Measurements from ENCODE around the gene TAPT1. TPM values are rescaled to one million over a fixed set of nuclear protein-coding genes. Genes with fewer than 3 reads are reported as not detected.

TAPT1 gene
- total and polyA plus RNA-seq, 2 experiments from 2014 or later: 3.6 to 9.9 TPM

- TF ChIP-seq, protein P1, sequence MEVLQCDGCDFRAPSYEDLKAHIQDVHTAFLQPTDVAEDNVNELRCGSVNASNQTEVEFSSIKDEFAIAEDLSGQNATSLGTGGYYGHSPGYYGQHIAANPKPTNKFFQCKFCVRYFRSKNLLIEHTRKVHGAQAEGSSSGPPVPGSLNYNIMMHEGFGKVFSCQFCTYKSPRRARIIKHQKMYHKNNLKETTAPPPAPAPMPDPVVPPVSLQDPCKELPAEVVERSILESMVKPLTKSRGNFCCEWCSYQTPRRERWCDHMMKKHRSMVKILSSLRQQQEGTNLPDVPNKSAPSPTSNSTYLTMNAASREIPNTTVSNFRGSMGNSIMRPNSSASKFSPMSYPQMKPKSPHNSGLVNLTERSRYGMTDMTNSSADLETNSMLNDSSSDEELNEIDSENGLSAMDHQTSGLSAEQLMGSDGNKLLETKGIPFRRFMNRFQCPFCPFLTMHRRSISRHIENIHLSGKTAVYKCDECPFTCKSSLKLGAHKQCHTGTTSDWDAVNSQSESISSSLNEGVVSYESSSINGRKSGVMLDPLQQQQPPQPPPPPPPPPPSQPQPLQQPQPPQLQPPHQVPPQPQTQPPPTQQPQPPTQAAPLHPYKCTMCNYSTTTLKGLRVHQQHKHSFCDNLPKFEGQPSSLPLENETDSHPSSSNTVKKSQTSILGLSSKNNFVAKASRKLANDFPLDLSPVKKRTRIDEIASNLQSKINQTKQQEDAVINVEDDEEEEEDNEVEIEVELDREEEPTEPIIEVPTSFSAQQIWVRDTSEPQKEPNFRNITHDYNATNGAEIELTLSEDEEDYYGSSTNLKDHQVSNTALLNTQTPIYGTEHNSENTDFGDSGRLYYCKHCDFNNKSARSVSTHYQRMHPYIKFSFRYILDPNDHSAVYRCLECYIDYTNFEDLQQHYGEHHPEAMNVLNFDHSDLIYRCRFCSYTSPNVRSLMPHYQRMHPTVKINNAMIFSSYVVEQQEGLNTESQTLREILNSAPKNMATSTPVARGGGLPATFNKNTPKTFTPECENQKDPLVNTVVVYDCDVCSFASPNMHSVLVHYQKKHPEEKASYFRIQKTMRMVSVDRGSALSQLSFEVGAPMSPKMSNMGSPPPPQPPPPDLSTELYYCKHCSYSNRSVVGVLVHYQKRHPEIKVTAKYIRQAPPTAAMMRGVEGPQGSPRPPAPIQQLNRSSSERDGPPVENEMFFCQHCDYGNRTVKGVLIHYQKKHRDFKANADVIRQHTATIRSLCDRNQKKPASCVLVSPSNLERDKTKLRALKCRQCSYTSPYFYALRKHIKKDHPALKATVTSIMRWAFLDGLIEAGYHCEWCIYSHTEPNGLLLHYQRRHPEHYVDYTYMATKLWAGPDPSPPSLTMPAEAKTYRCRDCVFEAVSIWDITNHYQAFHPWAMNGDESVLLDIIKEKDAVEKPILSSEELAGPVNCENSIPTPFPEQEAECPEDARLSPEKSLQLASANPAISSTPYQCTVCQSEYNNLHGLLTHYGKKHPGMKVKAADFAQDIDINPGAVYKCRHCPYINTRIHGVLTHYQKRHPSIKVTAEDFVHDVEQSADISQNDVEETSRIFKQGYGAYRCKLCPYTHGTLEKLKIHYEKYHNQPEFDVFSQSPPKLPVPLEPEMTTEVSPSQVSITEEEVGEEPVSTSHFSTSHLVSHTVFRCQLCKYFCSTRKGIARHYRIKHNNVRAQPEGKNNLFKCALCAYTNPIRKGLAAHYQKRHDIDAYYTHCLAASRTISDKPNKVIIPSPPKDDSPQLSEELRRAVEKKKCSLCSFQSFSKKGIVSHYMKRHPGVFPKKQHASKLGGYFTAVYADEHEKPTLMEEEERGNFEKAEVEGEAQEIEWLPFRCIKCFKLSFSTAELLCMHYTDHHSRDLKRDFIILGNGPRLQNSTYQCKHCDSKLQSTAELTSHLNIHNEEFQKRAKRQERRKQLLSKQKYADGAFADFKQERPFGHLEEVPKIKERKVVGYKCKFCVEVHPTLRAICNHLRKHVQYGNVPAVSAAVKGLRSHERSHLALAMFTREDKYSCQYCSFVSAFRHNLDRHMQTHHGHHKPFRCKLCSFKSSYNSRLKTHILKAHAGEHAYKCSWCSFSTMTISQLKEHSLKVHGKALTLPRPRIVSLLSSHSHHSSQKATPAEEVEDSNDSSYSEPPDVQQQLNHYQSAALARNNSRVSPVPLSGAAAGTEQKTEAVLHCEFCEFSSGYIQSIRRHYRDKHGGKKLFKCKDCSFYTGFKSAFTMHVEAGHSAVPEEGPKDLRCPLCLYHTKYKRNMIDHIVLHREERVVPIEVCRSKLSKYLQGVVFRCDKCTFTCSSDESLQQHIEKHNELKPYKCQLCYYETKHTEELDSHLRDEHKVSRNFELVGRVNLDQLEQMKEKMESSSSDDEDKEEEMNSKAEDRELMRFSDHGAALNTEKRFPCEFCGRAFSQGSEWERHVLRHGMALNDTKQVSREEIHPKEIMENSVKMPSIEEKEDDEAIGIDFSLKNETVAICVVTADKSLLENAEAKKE (CRISPR knock-in tag; IDR thresholded peaks at IDR 0.05): no peak
- TF ChIP-seq REST (IDR thresholded peaks at IDR 0.05; ENCODE audit: unreplicated experiment) (no peak), ETS1 (IDR thresholded peaks at IDR 0.05) (no peak), EZH2 (IDR thresholded peaks at IDR 0.05; ENCODE audit: low read depth, unreplicated experiment) (no peak)
Measured at GRCh38 chr4:16159286-16159685, 67.0 kb downstream of the TAPT1 start (continued).

Measured in GM23338 (cell line).